CD14-positive monocyte (primary cell): ENCODE measurements around the gene CAMKK2. TPM values are rescaled to one million over a fixed set of nuclear protein-coding genes. Genes with fewer than 3 reads are reported as not detected.
A peak's percentile ranks its signal among the peaks of the same experiment; 100 is the strongest.

Source experiments
- DNase-seq, 3 donors: peaks; one replicate each; pipeline ENCODE4 v3.0.0-alpha.2; 2011 to 2022
- H2AFZ ChIP-seq: 2 replicates; pipeline ENCODE4 v1.6.0; 2012; ENCODE audit warnings: mild to moderate bottlenecking, low read depth, low read length, inconsistent platforms; ENCODE audit not compliant: insufficient read depth, poor library complexity, severe bottlenecking
- H3K27ac ChIP-seq, 2 donors: 1 replicate in 1 of 2; 2 replicates in 1 of 2; pipeline ENCODE4 v1.5.1; 2012 to 2013; ENCODE audit warnings: low read length in 2 of 2, control low read depth in 1 of 2, inconsistent platforms in 1 of 2, low read depth in 1 of 2, mild to moderate bottlenecking in 1 of 2
- H3K27me3 ChIP-seq, 2 donors: one replicate each; pipeline versions ENCODE4 v1.6.0 to v1.6.1; 2011 to 2013; ENCODE audit warnings: low read length in 2 of 2; ENCODE audit not compliant: control insufficient read depth in 2 of 2, insufficient read depth in 2 of 2
- H3K36me3 ChIP-seq, 2 donors: replicated peaks in 1 of 2; 1 replicate in 1 of 2; 2 replicates in 1 of 2; pipeline versions ENCODE4 v1.5.1 to v1.6.1; 2012 to 2013; ENCODE audit warnings: low read length in 2 of 2, control low read depth in 1 of 2, inconsistent platforms in 1 of 2, mild to moderate bottlenecking in 1 of 2; ENCODE audit not compliant: insufficient read depth in 2 of 2, control insufficient read depth in 1 of 2
- H3K4me1 ChIP-seq, 2 donors: 1 replicate in 1 of 2; 2 replicates in 1 of 2; pipeline versions ENCODE4 v1.5.1 to v1.6.1; 2012 to 2013; ENCODE audit warnings: low read length in 2 of 2, control low read depth in 1 of 2, inconsistent platforms in 1 of 2, mild to moderate bottlenecking in 1 of 2, moderate library complexity in 1 of 2; ENCODE audit not compliant: insufficient read depth in 2 of 2, control insufficient read depth in 1 of 2
- H3K4me2 ChIP-seq: replicated peaks from 2 replicates; pipeline ENCODE3; 2012; ENCODE audit warnings: low read length, moderate library complexity, mild to moderate bottlenecking; ENCODE audit not compliant: poor library complexity, severe bottlenecking; ENCODE audit errors: extremely low read depth
- H3K4me3 ChIP-seq, 3 experiments: fragments of 200-600 bp in 1 of 3; sonication (generic) in 1 of 3; replicated peaks in 1 of 3; 1 replicate in 2 of 3; 2 replicates in 1 of 3; pipeline ENCODE4 v1.5.1; 2011 to 2013; ENCODE audit warnings: low read length in 3 of 3, mild to moderate bottlenecking in 3 of 3, control low read depth in 2 of 3, low read depth in 2 of 3, inconsistent platforms in 1 of 3, moderate library complexity in 1 of 3
- H3K79me2 ChIP-seq: 2 replicates; pipeline ENCODE4 v1.6.0; 2012; ENCODE audit warnings: mild to moderate bottlenecking, control low read depth, inconsistent platforms, low read length, moderate library complexity; ENCODE audit not compliant: insufficient read depth
- H3K9ac ChIP-seq: 2 replicates; pipeline ENCODE4 v1.6.0; 2017; ENCODE audit warnings: low read length, mild to moderate bottlenecking; ENCODE audit not compliant: insufficient read depth, poor library complexity, severe bottlenecking
- H3K9me3 ChIP-seq, 2 donors: replicated peaks in 1 of 2; 1 replicate in 1 of 2; 2 replicates in 1 of 2; pipeline versions ENCODE4 v1.5.1 to v1.6.1; 2012 to 2013; ENCODE audit warnings: low read length in 2 of 2, control low read depth in 1 of 2; ENCODE audit not compliant: control insufficient read depth in 1 of 2, insufficient read depth in 1 of 2
- H4K20me1 ChIP-seq: 2 replicates; pipeline ENCODE4 v1.6.0; 2012; ENCODE audit warnings: mild to moderate bottlenecking, low read length, control low read depth, moderate library complexity; ENCODE audit not compliant: insufficient read depth
- H3K27ac Mint-ChIP-seq, 7 donors: one replicate each; pipeline ENCODE4 v1.8.0; 2020; ENCODE audit warnings: mild to moderate bottlenecking in 7 of 7, mixed read lengths in 7 of 7, moderate library complexity in 6 of 7, inconsistent platforms in 2 of 7
- H3K27me3 Mint-ChIP-seq, 3 donors: one replicate each; pipeline ENCODE4 v1.8.0; 2021 to 2022; ENCODE audit warnings: low read depth in 3 of 3, mild to moderate bottlenecking in 3 of 3, mixed read lengths in 3 of 3, moderate library complexity in 3 of 3, inconsistent platforms in 1 of 3
- H3K36me3 Mint-ChIP-seq, 2 donors: one replicate each; pipeline ENCODE4 v1.8.0; 2020; ENCODE audit warnings: mixed read lengths in 2 of 2, inconsistent platforms in 1 of 2, mild to moderate bottlenecking in 1 of 2
- H3K4me1 Mint-ChIP-seq: one replicate; pipeline ENCODE4 v1.8.0; 2020; ENCODE audit warnings: mild to moderate bottlenecking, mixed read lengths
- H3K4me3 Mint-ChIP-seq, 2 donors: one replicate each; pipeline ENCODE4 v1.8.0; 2020; ENCODE audit warnings: mild to moderate bottlenecking in 2 of 2, mixed read lengths in 2 of 2, moderate library complexity in 1 of 2
- H3K9me3 Mint-ChIP-seq, 7 donors: one replicate each; pipeline ENCODE4 v1.8.0; 2020 to 2022; ENCODE audit warnings: mixed read lengths in 7 of 7, mild to moderate bottlenecking in 6 of 7, moderate library complexity in 6 of 7, inconsistent platforms in 2 of 7
- WGBS: methylation state at CpG from one replicate; pipeline ENCODE4 v1.1.5; 2013; ENCODE audit warnings: missing lambda C conversion rate; ENCODE audit not compliant: insufficient coverage; 5-methylcytosine and 5-hydroxymethylcytosine counted together
- intact Hi-C, 2 donors: fragments of 100-400 bp; cut with micrococcal nuclease; formaldehyde crosslinking; loops; one replicate each; pipeline versions ENCODE4 v1.15.0 to v1.15.1; 2023
- polyA plus RNA-seq, 3 donors: library from polyadenylated mRNA; depleted of rRNA in 1 of 3; unstranded in 2 of 3; stranded (reverse) in 1 of 3; fragments of 300-500 nt in 2 of 3; fragments of >200 nt in 1 of 3; fragmentation: Illumina TruSeq in 2 of 3; gene quantifications; 1 replicate in 2 of 3; 2 replicates in 1 of 3; pipeline ENCODE4 v1.2.3, GENCODE V29; 2012 to 2021
- TF ChIP-seq, protein P1 (sequence below): fragments of 200-600 bp; IDR thresholded peaks from one replicate; pipeline ENCODE4 v1.8.0; 2022; ENCODE audit warnings: antibody characterized with exemption, mild to moderate bottlenecking

CAMKK2 gene
- polyA plus RNA-seq, 3 donors: 55.6 to 71.4 (median 71.0) TPM

- Histone ChIP-seq H3K9me3 (no peaks in the 10 kb centered on the region), H3K27me3 (no peaks in the 10 kb centered on the region), H3K36me3 (peaks cover 79 to 93% of the 10 kb centered on the region in 2 donors), H3K4me1 (no peaks in the 10 kb centered on the region), H4K20me1 (no peaks in the 10 kb centered on the region), H3K79me2 (no peaks in the 10 kb centered on the region), H3K27ac (peak overlapping the region in 1 of 2 donors; percentile 45), H3K9ac (no peak overlapping the region), H3K4me2 (no peak overlapping the region), H3K4me3 (no peak overlapping the region), H2AFZ (no peak overlapping the region)
- Mint-ChIP-seq H3K4me1 (no peaks in the 10 kb centered on the region), H3K4me3 (no peak overlapping the region), H3K27me3 (peaks cover 0 to 3% (median 0%) of the 10 kb centered on the region in 3 donors), H3K36me3 (peaks cover 65 to 88% of the 10 kb centered on the region in 2 donors), H3K9me3 (peaks cover 0 to 2% (median 0%) of the 10 kb centered on the region in 7 donors), H3K27ac (peak overlapping the region in 3 of 7 donors; percentile 11 to 61 (median 37))
- TF ChIP-seq, protein P1, sequence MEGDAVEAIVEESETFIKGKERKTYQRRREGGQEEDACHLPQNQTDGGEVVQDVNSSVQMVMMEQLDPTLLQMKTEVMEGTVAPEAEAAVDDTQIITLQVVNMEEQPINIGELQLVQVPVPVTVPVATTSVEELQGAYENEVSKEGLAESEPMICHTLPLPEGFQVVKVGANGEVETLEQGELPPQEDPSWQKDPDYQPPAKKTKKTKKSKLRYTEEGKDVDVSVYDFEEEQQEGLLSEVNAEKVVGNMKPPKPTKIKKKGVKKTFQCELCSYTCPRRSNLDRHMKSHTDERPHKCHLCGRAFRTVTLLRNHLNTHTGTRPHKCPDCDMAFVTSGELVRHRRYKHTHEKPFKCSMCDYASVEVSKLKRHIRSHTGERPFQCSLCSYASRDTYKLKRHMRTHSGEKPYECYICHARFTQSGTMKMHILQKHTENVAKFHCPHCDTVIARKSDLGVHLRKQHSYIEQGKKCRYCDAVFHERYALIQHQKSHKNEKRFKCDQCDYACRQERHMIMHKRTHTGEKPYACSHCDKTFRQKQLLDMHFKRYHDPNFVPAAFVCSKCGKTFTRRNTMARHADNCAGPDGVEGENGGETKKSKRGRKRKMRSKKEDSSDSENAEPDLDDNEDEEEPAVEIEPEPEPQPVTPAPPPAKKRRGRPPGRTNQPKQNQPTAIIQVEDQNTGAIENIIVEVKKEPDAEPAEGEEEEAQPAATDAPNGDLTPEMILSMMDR: no peak
- no peak for DNase-seq
- 100% methylated on average over 1 of the region's 1 CpG for WGBS
- intact Hi-C loops: loop anchor here (5.0 kb wide), 1 partner anchor 109 kb away; no protein-coding TSS in a partner anchor
Observed at GRCh38 chr12:121333747-121334146, 37.2 kb upstream of the CAMKK2 start.

DNA sequence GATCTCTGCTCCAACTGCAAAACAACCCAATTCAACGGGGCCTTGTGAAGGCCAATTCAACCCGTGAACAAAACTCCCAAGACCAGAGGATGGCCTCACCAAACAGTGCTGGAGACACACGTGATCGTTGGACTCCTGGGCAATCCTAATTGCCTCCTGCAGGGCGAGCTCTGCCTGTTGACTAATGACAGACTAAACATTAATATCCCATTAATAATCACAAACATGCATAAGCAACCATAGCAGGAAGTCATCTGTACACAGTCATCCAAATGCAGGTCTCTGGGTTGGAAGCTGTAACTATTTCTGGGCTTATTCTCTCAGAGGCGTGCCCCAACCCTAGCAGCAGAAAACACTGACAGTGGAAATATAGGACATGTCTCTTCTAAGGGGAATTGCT is 34.7 kb upstream of the CAMKK2 start:
- WGBS: 100% methylated on average over 2 of the region's 6 CpGs
- Histone ChIP-seq H4K20me1 (peaks cover 5% of the 10 kb centered on the region), H3K4me1 (peaks cover 0 to 2% of the 10 kb centered on the region in 2 donors), H3K4me3 (no peak overlapping the region), H3K36me3 (peaks cover 91 to 98% of the 10 kb centered on the region in 2 donors), H3K27ac (no peak overlapping the region), H3K9ac (no peak overlapping the region), H3K27me3 (no peaks in the 10 kb centered on the region), H2AFZ (no peak overlapping the region), H3K79me2 (no peaks in the 10 kb centered on the region), H3K9me3 (no peaks in the 10 kb centered on the region), H3K4me2 (no peak overlapping the region)
- Mint-ChIP-seq H3K36me3 (peaks cover 77 to 92% of the 10 kb centered on the region in 2 donors), H3K27ac (peak overlapping the region in 1 of 7 donors; percentile 51), H3K4me3 (no peak overlapping the region), H3K9me3 (peaks cover 0 to under 1% (median 0%) of the 10 kb centered on the region in 7 donors), H3K4me1 (peaks cover 2% of the 10 kb centered on the region), H3K27me3 (peaks cover 0 to 3% (median 0%) of the 10 kb centered on the region in 3 donors)
- no peak for DNase-seq
- TF ChIP-seq, protein P1: no peak
- intact Hi-C loops: loop anchor here (5.0 kb wide), 1 partner anchor 111 kb away; no protein-coding TSS in a partner anchor
